Tibial artery (tissue), 4 donors: ENCODE measurements around the gene ANKS1A.

ENCODE experiments used
- DNase-seq, 2 donors: peaks; one replicate each; pipeline ENCODE4 v3.0.0-alpha.2; 2019
- H3K27ac ChIP-seq, 2 donors: fragments of 200-600 bp; sonication (generic) in 1 of 2; 1 replicate in 1 of 2; 2 replicates in 1 of 2; pipeline ENCODE4 v1.5.1; 2018 to 2019; ENCODE audit warnings: mild to moderate bottlenecking in 1 of 2
- H3K27me3 ChIP-seq, 2 donors: fragments of 200-600 bp; sonication (generic) in 1 of 2; one replicate each; pipeline versions ENCODE4 v1.5.1 to v1.6.0; 2016 to 2019
- H3K36me3 ChIP-seq, 3 donors: fragments of 200-600 bp; sonication (generic) in 2 of 3; one replicate each; pipeline ENCODE4 v1.5.1; 2016 to 2019; ENCODE audit warnings: mild to moderate bottlenecking in 2 of 3
- H3K4me1 ChIP-seq, 4 donors: fragments of 200-600 bp; sonication (generic) in 2 of 4; 1 replicate in 3 of 4; 2 replicates in 1 of 4; pipeline ENCODE4 v1.5.1; 2016 to 2019
- H3K4me3 ChIP-seq, 2 donors: fragments of 200-600 bp; sonication (generic) in 1 of 2; 1 replicate in 1 of 2; 2 replicates in 1 of 2; pipeline ENCODE4 v1.5.1; 2018 to 2019; ENCODE audit warnings: mild to moderate bottlenecking in 2 of 2
- H3K9me3 ChIP-seq, 3 donors: fragments of 200-600 bp; sonication (generic) in 1 of 3; one replicate each; pipeline ENCODE4 v1.5.1; 2016 to 2019
- CTCF ChIP-seq, 2 experiments: fragments of 200-600 bp in 1 of 2; fragments of 450-650 bp in 1 of 2; IDR thresholded peaks; one replicate each; pipeline ENCODE4 v1.5.1; 2017 to 2019; ENCODE audit warnings: antibody characterized with exemption in 2 of 2, mild to moderate bottlenecking in 1 of 2, moderate library complexity in 1 of 2
- intact Hi-C: fragments of 100-400 bp; cut with DNase I; formaldehyde crosslinking; loops from one replicate; pipeline ENCODE4 v1.15.0; 2023; ENCODE audit warnings: low total_unique reads

The ANKS1A gene

DNA sequence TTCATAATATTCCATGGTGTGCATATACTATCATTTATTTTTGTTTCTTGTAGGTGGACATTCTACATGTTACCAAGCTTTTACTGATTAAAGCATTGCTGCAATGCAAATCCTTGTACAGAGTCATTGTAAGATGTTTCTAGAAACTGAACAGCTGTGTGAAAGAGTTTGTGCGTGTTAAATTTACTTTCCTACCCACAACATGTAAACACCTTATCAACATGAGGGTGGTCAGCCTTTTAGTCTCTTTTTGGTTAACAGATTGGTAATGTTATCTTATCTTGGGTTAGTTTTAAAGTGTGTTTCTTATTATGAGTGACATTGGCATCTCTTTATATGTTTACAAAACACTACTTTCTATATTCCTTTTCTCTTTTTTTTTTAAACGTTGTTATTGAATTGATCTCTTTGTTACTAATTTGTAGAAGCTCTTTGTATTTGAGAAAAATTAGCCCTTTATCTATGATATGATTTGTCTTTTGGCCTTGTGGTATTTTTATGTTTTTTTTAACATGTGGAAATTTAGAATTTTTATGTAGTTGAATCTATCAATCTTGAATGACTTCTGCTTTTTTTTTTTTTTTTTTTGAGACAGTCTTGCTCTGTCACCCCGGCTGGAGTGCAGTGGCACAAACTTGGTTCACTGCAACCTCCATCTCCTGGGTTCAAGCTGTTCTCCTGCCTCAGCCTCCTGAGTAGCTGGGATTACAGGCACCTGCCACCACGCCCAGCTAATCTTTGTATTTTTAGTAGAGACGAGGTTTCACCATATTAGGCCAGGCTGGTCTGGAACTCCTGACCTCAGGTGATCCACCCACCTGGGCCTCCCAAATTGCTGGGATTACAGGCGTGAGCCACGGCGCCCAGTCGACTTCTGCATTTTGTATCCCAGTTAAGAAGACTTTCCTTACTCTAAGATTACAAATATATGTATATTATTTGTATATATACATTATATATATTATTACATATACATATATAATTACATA lies 140.0 kb downstream of the ANKS1A start:
- H3K9me3 ChIP-seq: no peaks in the 10 kb centered on the region
- H3K4me1 ChIP-seq: peaks cover 0 to 81% (median 37%) of the 10 kb centered on the region in 4 donors
- no peaks in the 10 kb centered on the region for H3K27me3 ChIP-seq
- DNase-seq: no peak
- no peak overlapping the region for H3K4me3 ChIP-seq
- peak overlapping the region; percentile 11 to 96 for H3K27ac ChIP-seq
- no peaks in the 10 kb centered on the region for H3K36me3 ChIP-seq
- no peak for TF ChIP-seq CTCF (IDR thresholded peaks at IDR 0.05)
- intact Hi-C loops: no loop called here

GRCh38 chr6:35030099-35030498 lies 141.0 kb downstream of the ANKS1A start:
- TF ChIP-seq CTCF (IDR thresholded peaks at IDR 0.05): no peak
- H3K9me3 ChIP-seq: no peaks in the 10 kb centered on the region
- no peak overlapping the region for H3K4me3 ChIP-seq
- H3K27ac ChIP-seq: peak overlapping the region; percentile 45 to 96
- intact Hi-C loops: no loop called here
- no peaks in the 10 kb centered on the region for H3K27me3 ChIP-seq
- peaks cover 0 to 81% (median 33%) of the 10 kb centered on the region in 4 donors for H3K4me1 ChIP-seq
- DNase-seq: no peak
- H3K36me3 ChIP-seq: no peaks in the 10 kb centered on the region

- H3K27me3 ChIP-seq: no peaks in the 10 kb centered on the region
- DNase-seq: no peak
- intact Hi-C loops: no loop called here
- peaks cover 0 to 81% (median 41%) of the 10 kb centered on the region in 4 donors for H3K4me1 ChIP-seq
- H3K36me3 ChIP-seq: no peaks in the 10 kb centered on the region
- H3K27ac ChIP-seq: peak overlapping the region; percentile 45 to 96
- no peak overlapping the region for H3K4me3 ChIP-seq
- H3K9me3 ChIP-seq: no peaks in the 10 kb centered on the region
- no peak for TF ChIP-seq CTCF (IDR thresholded peaks at IDR 0.05)
Observed at GRCh38 chr6:35031611-35032529, 142.8 kb downstream of the ANKS1A start.

DNA sequence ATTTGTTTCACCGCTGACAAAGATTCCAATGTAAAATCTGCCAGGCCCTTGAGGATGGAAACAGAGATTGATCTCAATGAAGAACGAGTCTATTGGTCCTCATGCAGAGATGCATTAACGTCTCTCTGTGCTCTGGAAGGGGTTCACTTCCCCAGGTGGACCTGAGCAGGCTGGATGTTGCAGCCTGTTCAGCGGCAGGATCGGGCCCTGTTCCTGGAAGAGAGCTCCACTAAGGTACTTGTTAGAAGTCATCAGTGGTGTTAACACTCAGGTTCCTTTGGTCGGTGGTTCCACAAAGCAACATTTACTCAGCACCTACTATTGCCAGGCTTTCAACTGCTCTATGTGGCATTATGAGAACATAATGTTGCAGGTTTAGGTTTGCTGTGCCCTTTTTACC lies 144.6 kb downstream of the ANKS1A start:
- DNase-seq: no peak
- intact Hi-C loops: no loop called here
- H3K4me3 ChIP-seq: no peak overlapping the region
- no peaks in the 10 kb centered on the region for H3K27me3 ChIP-seq
- H3K9me3 ChIP-seq: no peaks in the 10 kb centered on the region
- no peak for TF ChIP-seq CTCF (IDR thresholded peaks at IDR 0.05)
- H3K4me1 ChIP-seq: peaks cover 0 to 81% (median 39%) of the 10 kb centered on the region in 4 donors
- peak overlapping the region; percentile 43 to 64 for H3K27ac ChIP-seq
- H3K36me3 ChIP-seq: no peaks in the 10 kb centered on the region

- TF ChIP-seq CTCF (IDR thresholded peaks at IDR 0.05): no peak
- Histone ChIP-seq H3K27me3 (no peaks in the 10 kb centered on the region), H3K4me3 (no peak overlapping the region), H3K36me3 (no peaks in the 10 kb centered on the region), H3K27ac (peak overlapping the region; percentile 43 to 64), H3K9me3 (no peaks in the 10 kb centered on the region), H3K4me1 (peaks cover 0 to 72% (median 40%) of the 10 kb centered on the region in 4 donors)
- intact Hi-C loops: no loop called here
- DNase-seq: peak in 1 of 2 donors; percentile 65
Observed at GRCh38 chr6:35034411-35035191, 145.5 kb downstream of the ANKS1A start.
